Measurements from ENCODE around the gene CRYGN.

The CRYGN gene

GRCh38 chr7:151405056-151405455 is 34.9 kb downstream of the CRYGN start:
- DNase-seq: no peak

- no peak for DNase-seq
Measured at GRCh38 chr7:151404216-151405011, 35.5 kb downstream of the CRYGN start.

GRCh38 chr7:151403764-151404163 is 36.2 kb downstream of the CRYGN start:
- no peak for DNase-seq

- no peak for DNase-seq
Measured at GRCh38 chr7:151402029-151402835, 37.7 kb downstream of the CRYGN start.

- DNase-seq: no peak
Measured at GRCh38 chr7:151400626-151401315, 39.2 kb downstream of the CRYGN start.

- no peak for DNase-seq
Measured at GRCh38 chr7:151399906-151400305, 40.0 kb downstream of the CRYGN start.

- no peak for DNase-seq
Measured at GRCh38 chr7:151399305-151399601, 40.7 kb downstream of the CRYGN start.

GRCh38 chr7:151398446-151399304 is 41.3 kb downstream of the CRYGN start:
- DNase-seq: no peak

GRCh38 chr7:151397026-151397425 is 42.9 kb downstream of the CRYGN start:
- no peak for DNase-seq

- DNase-seq: no peak
Measured at GRCh38 chr7:151396328-151396970, 43.5 kb downstream of the CRYGN start.

- no peak for DNase-seq
Measured at GRCh38 chr7:151395036-151395367, 44.9 kb downstream of the CRYGN start.

GRCh38 chr7:151394076-151395035 is 45.6 kb downstream of the CRYGN start:
- no peak for DNase-seq

- DNase-seq: no peak
Measured at GRCh38 chr7:151393031-151393977, 46.6 kb downstream of the CRYGN start.

GRCh38 chr7:151392426-151392825 is 47.5 kb downstream of the CRYGN start:
- no peak for DNase-seq

GRCh38 chr7:151392002-151392401 is 47.9 kb downstream of the CRYGN start:
- DNase-seq: no peak

GRCh38 chr7:151391358-151391730 is 48.6 kb downstream of the CRYGN start:
- no peak for DNase-seq

- no peak for DNase-seq
Measured at GRCh38 chr7:151390598-151391357, 49.2 kb downstream of the CRYGN start.

- DNase-seq: no peak
Measured at GRCh38 chr7:151389768-151390597, 50.0 kb downstream of the CRYGN start.

Data from activated CD4-positive, alpha-beta T cell treated with anti-CD3 and anti-CD28 coated beads, Interleukin-10, Interleukin-2, amounts not matched to agents 100 ng/mL and 50 ng/mL, durations not matched to agents 16 hours and 8 hours (primary cell).